Adrenal gland (tissue), 5 donors: Measurements from ENCODE around the gene UPK1A.

Experiments used
- POLR2A ChIP-seq, 2 donors: fragments of 450-650 bp; IDR thresholded peaks; one replicate each; pipeline ENCODE4 v1.6.1; 2017; ENCODE audit warnings: antibody characterized with exemption in 2 of 2, mild to moderate bottlenecking in 2 of 2, moderate library complexity in 1 of 2
- TF ChIP-seq, protein P1 (sequence below), 6 experiments: fragments of 450-650 bp in 4 of 6; fragments of 200-600 bp in 2 of 6; sonication (generic) in 1 of 6; IDR thresholded peaks; 1 replicate in 5 of 6; 2 replicates in 1 of 6; pipeline versions ENCODE4 v1.5.1 to v1.8.0; 2016 to 2021; ENCODE audit warnings: antibody characterized with exemption in 6 of 6, mild to moderate bottlenecking in 2 of 6, moderate library complexity in 1 of 6
- donor health status: DM: no; HTN: no; CAD: no.

GRCh38 chr19:35695895-35696422 is 29.6 kb downstream of the UPK1A start:
- TF ChIP-seq, protein P1, sequence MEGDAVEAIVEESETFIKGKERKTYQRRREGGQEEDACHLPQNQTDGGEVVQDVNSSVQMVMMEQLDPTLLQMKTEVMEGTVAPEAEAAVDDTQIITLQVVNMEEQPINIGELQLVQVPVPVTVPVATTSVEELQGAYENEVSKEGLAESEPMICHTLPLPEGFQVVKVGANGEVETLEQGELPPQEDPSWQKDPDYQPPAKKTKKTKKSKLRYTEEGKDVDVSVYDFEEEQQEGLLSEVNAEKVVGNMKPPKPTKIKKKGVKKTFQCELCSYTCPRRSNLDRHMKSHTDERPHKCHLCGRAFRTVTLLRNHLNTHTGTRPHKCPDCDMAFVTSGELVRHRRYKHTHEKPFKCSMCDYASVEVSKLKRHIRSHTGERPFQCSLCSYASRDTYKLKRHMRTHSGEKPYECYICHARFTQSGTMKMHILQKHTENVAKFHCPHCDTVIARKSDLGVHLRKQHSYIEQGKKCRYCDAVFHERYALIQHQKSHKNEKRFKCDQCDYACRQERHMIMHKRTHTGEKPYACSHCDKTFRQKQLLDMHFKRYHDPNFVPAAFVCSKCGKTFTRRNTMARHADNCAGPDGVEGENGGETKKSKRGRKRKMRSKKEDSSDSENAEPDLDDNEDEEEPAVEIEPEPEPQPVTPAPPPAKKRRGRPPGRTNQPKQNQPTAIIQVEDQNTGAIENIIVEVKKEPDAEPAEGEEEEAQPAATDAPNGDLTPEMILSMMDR (IDR thresholded peaks at IDR 0.05), result no peak
- TF ChIP-seq POLR2A (IDR thresholded peaks at IDR 0.05), result no peak
